ENCODE measurements around the gene PARM1. TPM values are rescaled to one million over a fixed set of nuclear protein-coding genes. Genes with fewer than 3 reads are reported as not detected.

The PARM1 gene
- total RNA-seq, 1 donor from 2014 or later, result 1.6 TPM

- Histone ChIP-seq H3K9me3 (ENCODE audit: low read depth) (no peaks in the 10 kb centered on the region), H3K4me2 (no peak overlapping the region), H3K79me2 (ENCODE audit: low read depth) (no peaks in the 10 kb centered on the region), H3K4me1 (no peaks in the 10 kb centered on the region), H3F3A (ENCODE audit: low read depth) (no peaks in the 10 kb centered on the region), H2AFZ (replicated peaks) (no peak overlapping the region), H4K20me1 (ENCODE audit: low read depth) (no peaks in the 10 kb centered on the region), H3K4me3 (no peak overlapping the region), H3K9ac (no peak overlapping the region), H3K27ac (no peak overlapping the region), H3K27me3 (no peaks in the 10 kb centered on the region), H3K36me3 (no peaks in the 10 kb centered on the region)
- H3K27ac Mint-ChIP-seq, result no peak overlapping the region
- TF ChIP-seq EZH2 (IDR thresholded peaks at IDR 0.05) (no peak), CTCF (IDR thresholded peaks at IDR 0.05) (peak; percentile 10)
- peaks cover 3% of the 10 kb centered on the region for H3K4me1 Mint-ChIP-seq
- H3K36me3 Mint-ChIP-seq, result no peaks in the 10 kb centered on the region
- DNase-seq (ENCODE audit: low spot score), result no peak
- H3K27me3 Mint-ChIP-seq (ENCODE audit: insufficient read depth, low read depth), result peaks cover 3% of the 10 kb centered on the region
- no peaks in the 10 kb centered on the region for H3K9me3 Mint-ChIP-seq
- H3K4me3 Mint-ChIP-seq, result no peak overlapping the region
These were observed 28.3 kb upstream of the PARM1 start for GRCh38 chr4:74904509-74905065.

DNA sequence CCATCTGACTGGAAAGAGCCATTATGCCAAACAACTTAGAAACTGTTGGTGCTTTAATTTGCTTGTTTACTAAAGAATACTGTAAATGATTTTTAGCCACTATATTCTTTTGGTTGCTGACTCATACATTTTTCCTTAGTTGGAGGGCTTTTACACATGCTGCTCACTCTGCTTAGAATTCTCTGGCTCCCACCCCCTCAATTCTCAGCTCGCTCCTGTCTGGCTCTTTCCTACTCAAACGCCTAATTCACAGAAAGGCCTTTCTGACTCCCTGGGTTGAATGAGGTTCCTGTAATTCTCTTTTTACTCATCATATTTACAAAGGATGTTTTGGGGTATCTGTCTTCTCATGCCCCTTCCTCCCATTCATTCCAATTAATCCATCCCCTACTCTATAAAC lies 26.1 kb upstream of the PARM1 start:
- H3K27me3 Mint-ChIP-seq (ENCODE audit: insufficient read depth, low read depth), result peaks cover 3% of the 10 kb centered on the region
- H3K27ac Mint-ChIP-seq, result no peak overlapping the region
- no peak overlapping the region for H2AFZ ChIP-seq (replicated peaks)
- H3K9me3 ChIP-seq (ENCODE audit: low read depth), result no peaks in the 10 kb centered on the region
- no peak overlapping the region for H3K4me2 ChIP-seq
- no peaks in the 10 kb centered on the region for H3K36me3 ChIP-seq
- H3F3A ChIP-seq (ENCODE audit: low read depth), result no peaks in the 10 kb centered on the region
- no peaks in the 10 kb centered on the region for H4K20me1 ChIP-seq (ENCODE audit: low read depth)
- no peaks in the 10 kb centered on the region for H3K79me2 ChIP-seq (ENCODE audit: low read depth)
- H3K4me1 Mint-ChIP-seq, result peaks cover 3% of the 10 kb centered on the region
- TF ChIP-seq EZH2 (IDR thresholded peaks at IDR 0.05) (no peak), EZH2phosphoT487 (IDR thresholded peaks at IDR 0.05) (no peak), CTCF (IDR thresholded peaks at IDR 0.05) (no peak)
- no peaks in the 10 kb centered on the region for H3K4me1 ChIP-seq
- DNase-seq (ENCODE audit: low spot score), result no peak
- H3K9me3 Mint-ChIP-seq, result peaks cover 6% of the 10 kb centered on the region
- H3K4me3 Mint-ChIP-seq, result no peak overlapping the region
- no peak overlapping the region for H3K4me3 ChIP-seq
- no peak overlapping the region for H3K27ac ChIP-seq
- no peaks in the 10 kb centered on the region for H3K27me3 ChIP-seq
- H3K9ac ChIP-seq, result no peak overlapping the region
- no peaks in the 10 kb centered on the region for H3K36me3 Mint-ChIP-seq

DNA sequence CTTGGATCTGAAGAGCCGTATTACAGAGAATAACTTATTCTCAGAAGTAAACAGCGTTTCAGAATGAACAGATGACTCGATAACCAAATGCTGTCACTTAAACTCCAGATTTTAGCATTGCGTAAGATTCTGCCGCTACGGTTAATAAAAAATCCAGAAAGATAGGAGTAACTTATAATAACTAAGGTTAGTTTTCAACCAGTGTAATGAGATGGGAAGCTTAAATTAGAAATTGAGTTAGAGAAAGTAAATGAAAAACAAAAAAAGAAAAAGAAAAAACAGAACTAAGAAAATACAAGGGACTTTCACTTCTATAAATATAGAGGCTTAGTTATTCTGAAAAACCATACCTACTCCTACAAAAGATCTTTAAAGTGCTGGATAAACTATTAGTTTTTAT lies 13.1 kb upstream of the PARM1 start:
- H3K36me3 Mint-ChIP-seq, result no peaks in the 10 kb centered on the region
- Histone ChIP-seq H3F3A (ENCODE audit: low read depth) (no peaks in the 10 kb centered on the region), H3K27ac (no peak overlapping the region), H3K4me1 (no peaks in the 10 kb centered on the region), H3K4me3 (no peak overlapping the region), H4K20me1 (ENCODE audit: low read depth) (no peaks in the 10 kb centered on the region), H3K36me3 (no peaks in the 10 kb centered on the region), H3K79me2 (ENCODE audit: low read depth) (no peaks in the 10 kb centered on the region), H3K27me3 (no peaks in the 10 kb centered on the region), H3K9me3 (ENCODE audit: low read depth) (no peaks in the 10 kb centered on the region), H3K4me2 (no peak overlapping the region), H3K9ac (no peak overlapping the region), H2AFZ (replicated peaks) (no peak overlapping the region)
- TF ChIP-seq EZH2phosphoT487 (IDR thresholded peaks at IDR 0.05), result no peak
- TF ChIP-seq CTCF (IDR thresholded peaks at IDR 0.05), result no peak
- TF ChIP-seq EZH2 (IDR thresholded peaks at IDR 0.05), result no peak
- no peak overlapping the region for H3K27ac Mint-ChIP-seq
- no peak for DNase-seq (ENCODE audit: low spot score)
- peaks cover 5% of the 10 kb centered on the region for H3K9me3 Mint-ChIP-seq
- no peak overlapping the region for H3K4me3 Mint-ChIP-seq
- no peaks in the 10 kb centered on the region for H3K27me3 Mint-ChIP-seq (ENCODE audit: insufficient read depth, low read depth)
- no peaks in the 10 kb centered on the region for H3K4me1 Mint-ChIP-seq
